ENCODE data around the gene CSNK1D.
A peak's percentile ranks its signal among the peaks of the same experiment; 100 is the strongest.

CSNK1D gene

DNA sequence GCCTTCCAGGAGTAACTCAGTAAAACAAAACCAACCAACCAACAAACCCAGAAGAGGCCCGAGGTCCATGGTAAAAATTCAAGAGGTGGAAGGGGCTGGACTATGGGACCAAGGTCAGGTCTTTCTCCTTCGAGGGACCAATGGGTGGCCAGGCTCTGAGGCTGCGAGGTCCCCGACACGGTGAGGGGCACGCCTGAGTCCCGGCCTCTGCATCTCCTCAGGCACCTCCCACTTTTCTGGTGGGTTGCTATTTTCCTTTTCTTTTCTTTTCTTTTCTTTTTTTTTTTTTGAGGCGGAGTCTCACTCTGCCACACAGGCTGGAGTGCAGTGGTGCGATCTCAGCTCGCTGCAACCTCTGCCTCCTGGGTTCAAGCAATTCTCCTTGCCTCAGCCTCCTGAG, 26.0 kb upstream of the CSNK1D start:
- Histone ChIP-seq H3K9me3 (ENCODE audit: insufficient read depth, low read depth, low read length) (no peaks in the 10 kb centered on the region), H2AFZ (ENCODE audit: low read length) (no peak overlapping the region), H3K27me3 (ENCODE audit: insufficient read depth, low read length, poor library complexity, severe bottlenecking) (no peaks in the 10 kb centered on the region), H3K9ac (ENCODE audit: low read depth, low read length, poor library complexity, severe bottlenecking) (peak overlapping the region; percentile 93), H3K9me2 (replicated peaks; ENCODE audit: low read depth, low read length) (no peaks in the 10 kb centered on the region), H3K4me3 (ENCODE audit: low read length, poor library complexity, severe bottlenecking) (no peak overlapping the region), H3K79me2 (ENCODE audit: insufficient read depth, low read length) (peaks cover 14% of the 10 kb centered on the region; the same call in 1 of the 2 replicates), H3K36me3 (ENCODE audit: insufficient read depth, low read length) (no peaks in the 10 kb centered on the region), H3K4me1 (ENCODE audit: insufficient read depth, low read length, poor library complexity, severe bottlenecking) (peaks cover 80% of the 10 kb centered on the region), H3F3A (ENCODE audit: low read depth) (peaks cover 7% of the 10 kb centered on the region; the same call in 1 of the 2 replicates), H4K20me1 (ENCODE audit: insufficient read depth, low read length, poor library complexity, severe bottlenecking) (no peaks in the 10 kb centered on the region), H3K4me2 (ENCODE audit: low read depth, low read length, poor library complexity, severe bottlenecking) (peak overlapping the region; percentile 99)
- no peak for TF ChIP-seq EZH2phosphoT487 (IDR thresholded peaks at IDR 0.05; ENCODE audit: borderline replicate concordance)
- TF ChIP-seq, protein P1, sequence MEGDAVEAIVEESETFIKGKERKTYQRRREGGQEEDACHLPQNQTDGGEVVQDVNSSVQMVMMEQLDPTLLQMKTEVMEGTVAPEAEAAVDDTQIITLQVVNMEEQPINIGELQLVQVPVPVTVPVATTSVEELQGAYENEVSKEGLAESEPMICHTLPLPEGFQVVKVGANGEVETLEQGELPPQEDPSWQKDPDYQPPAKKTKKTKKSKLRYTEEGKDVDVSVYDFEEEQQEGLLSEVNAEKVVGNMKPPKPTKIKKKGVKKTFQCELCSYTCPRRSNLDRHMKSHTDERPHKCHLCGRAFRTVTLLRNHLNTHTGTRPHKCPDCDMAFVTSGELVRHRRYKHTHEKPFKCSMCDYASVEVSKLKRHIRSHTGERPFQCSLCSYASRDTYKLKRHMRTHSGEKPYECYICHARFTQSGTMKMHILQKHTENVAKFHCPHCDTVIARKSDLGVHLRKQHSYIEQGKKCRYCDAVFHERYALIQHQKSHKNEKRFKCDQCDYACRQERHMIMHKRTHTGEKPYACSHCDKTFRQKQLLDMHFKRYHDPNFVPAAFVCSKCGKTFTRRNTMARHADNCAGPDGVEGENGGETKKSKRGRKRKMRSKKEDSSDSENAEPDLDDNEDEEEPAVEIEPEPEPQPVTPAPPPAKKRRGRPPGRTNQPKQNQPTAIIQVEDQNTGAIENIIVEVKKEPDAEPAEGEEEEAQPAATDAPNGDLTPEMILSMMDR (conservative IDR thresholded peaks at IDR 0.05; ENCODE audit: low read length): no peak

DNA sequence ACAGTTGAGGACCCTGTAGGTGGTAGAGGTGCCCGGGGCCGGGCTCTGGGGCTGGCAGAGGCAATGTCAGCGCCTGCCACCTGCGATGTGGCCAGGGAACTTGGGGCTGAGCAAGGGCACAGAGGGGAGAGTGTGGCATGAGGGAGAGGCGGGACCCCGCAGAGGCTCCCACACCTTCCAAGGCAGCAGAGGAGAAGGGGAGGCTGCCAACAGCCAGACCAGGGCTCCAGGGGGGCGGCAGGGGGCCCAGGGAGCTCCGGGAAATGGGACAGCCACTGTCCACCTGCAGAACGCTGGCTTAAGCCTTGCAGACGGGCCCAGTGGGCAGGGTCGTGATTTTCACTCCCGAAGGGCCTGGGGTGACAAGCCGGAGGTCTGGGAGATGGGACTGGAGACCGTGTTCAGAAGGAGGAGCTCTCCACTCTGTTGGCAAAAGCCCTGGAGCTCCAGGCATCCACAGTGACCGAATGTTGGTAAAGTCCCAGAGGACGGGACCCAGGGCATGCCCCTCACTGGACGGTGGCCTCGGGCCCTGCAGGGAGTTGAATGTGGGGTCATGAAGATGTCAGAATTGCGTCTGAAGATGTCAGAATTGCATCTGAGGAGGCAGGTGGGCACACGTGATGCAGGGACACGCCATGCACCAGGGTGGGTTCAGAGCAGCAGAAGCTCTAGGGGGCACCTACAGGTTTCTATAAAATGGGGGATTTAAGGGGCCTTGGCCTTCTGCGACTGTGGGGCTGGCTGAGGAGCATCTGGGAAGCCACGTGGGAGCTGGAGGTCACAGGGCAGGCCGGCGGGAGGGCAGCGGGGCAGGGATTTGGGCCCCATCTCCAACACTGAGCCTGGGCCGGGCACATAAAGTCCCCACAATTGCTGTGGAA, 25.3 kb upstream of the CSNK1D start:
- Histone ChIP-seq H3K4me3 (ENCODE audit: low read length, poor library complexity, severe bottlenecking) (peak overlapping the region; percentile 81), H2AFZ (ENCODE audit: low read length) (peak overlapping the region; percentile 58; the same call in 1 of the 2 replicates), H3K4me2 (ENCODE audit: low read depth, low read length, poor library complexity, severe bottlenecking) (peak overlapping the region; percentile 99), H3K36me3 (ENCODE audit: insufficient read depth, low read length) (no peaks in the 10 kb centered on the region), H3K27me3 (ENCODE audit: insufficient read depth, low read length, poor library complexity, severe bottlenecking) (no peaks in the 10 kb centered on the region), H3K4me1 (ENCODE audit: insufficient read depth, low read length, poor library complexity, severe bottlenecking) (peaks cover 80% of the 10 kb centered on the region), H3K9me3 (ENCODE audit: insufficient read depth, low read depth, low read length) (no peaks in the 10 kb centered on the region), H3K9ac (ENCODE audit: low read depth, low read length, poor library complexity, severe bottlenecking) (peak overlapping the region; percentile 93), H4K20me1 (ENCODE audit: insufficient read depth, low read length, poor library complexity, severe bottlenecking) (peaks cover 3% of the 10 kb centered on the region), H3F3A (ENCODE audit: low read depth) (peaks cover 13% of the 10 kb centered on the region), H3K9me2 (replicated peaks; ENCODE audit: low read depth, low read length) (no peaks in the 10 kb centered on the region), H3K79me2 (ENCODE audit: insufficient read depth, low read length) (peaks cover 10% of the 10 kb centered on the region; the same call in 1 of the 2 replicates)
- TF ChIP-seq, protein P1 (conservative IDR thresholded peaks at IDR 0.05; ENCODE audit: low read length): no peak
- TF ChIP-seq EZH2phosphoT487 (IDR thresholded peaks at IDR 0.05; ENCODE audit: borderline replicate concordance): no peak

DNA sequence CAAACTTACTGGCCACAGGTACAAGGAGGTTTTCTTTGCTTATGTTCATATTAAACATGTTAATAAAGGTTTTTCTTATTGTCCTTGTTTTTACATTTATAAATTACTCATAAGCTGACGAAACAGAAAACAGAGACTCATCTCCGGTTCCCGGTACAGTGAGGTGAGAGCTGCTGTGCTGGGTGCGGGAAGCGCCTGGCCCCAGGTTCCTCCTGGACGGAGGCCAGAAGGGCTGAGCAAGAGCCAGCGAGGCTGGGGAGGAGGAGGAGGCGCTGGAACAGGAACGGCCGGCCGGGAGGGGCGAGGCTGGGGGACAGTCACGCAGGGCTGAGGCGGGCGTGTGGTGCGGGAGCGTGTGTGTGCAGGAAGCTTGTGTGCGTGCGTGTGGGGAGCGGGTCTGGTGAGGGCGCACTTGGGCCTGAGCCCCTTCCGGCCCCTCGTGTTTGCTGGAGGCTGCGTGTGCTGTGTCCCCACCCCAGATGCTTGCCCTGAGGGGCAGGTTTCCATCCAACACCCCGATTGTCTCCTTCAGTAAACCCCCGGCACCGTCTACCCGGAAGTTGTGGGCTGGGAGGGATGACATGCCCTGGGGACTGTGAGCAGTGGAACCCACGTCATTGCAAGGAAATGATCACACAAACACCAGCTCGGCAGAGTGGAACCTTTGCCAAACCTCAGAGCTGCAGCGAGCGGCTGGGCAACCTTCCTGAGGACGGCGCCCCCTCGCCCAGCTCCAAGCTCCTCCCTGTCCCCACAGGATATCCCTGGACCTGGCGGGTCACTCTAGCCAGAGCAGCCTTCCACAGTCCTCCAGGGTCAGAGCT, 24.4 kb upstream of the CSNK1D start:
- Histone ChIP-seq H2AFZ (ENCODE audit: low read length) (peak overlapping the region; percentile 58), H3K79me2 (ENCODE audit: insufficient read depth, low read length) (peaks cover 13% of the 10 kb centered on the region), H3F3A (ENCODE audit: low read depth) (peaks cover 14% of the 10 kb centered on the region), H3K4me3 (ENCODE audit: low read length, poor library complexity, severe bottlenecking) (peak overlapping the region; percentile 81), H3K4me1 (ENCODE audit: insufficient read depth, low read length, poor library complexity, severe bottlenecking) (peaks cover 76% of the 10 kb centered on the region), H3K36me3 (ENCODE audit: insufficient read depth, low read length) (no peaks in the 10 kb centered on the region), H3K9ac (ENCODE audit: low read depth, low read length, poor library complexity, severe bottlenecking) (peak overlapping the region; percentile 93), H3K9me3 (ENCODE audit: insufficient read depth, low read depth, low read length) (no peaks in the 10 kb centered on the region), H3K27me3 (ENCODE audit: insufficient read depth, low read length, poor library complexity, severe bottlenecking) (no peaks in the 10 kb centered on the region), H3K9me2 (replicated peaks; ENCODE audit: low read depth, low read length) (no peaks in the 10 kb centered on the region), H3K4me2 (ENCODE audit: low read depth, low read length, poor library complexity, severe bottlenecking) (peak overlapping the region; percentile 99), H4K20me1 (ENCODE audit: insufficient read depth, low read length, poor library complexity, severe bottlenecking) (peaks cover 6% of the 10 kb centered on the region)
- no peak for TF ChIP-seq EZH2phosphoT487 (IDR thresholded peaks at IDR 0.05; ENCODE audit: borderline replicate concordance)
- TF ChIP-seq, protein P1 (conservative IDR thresholded peaks at IDR 0.05; ENCODE audit: low read length): no peak
